Activated CD8-positive, alpha-beta T cell treated with anti-CD3 and anti-CD28 coated beads for 36 hours (primary cell): ENCODE measurements around the gene RPL19. TPM values are rescaled to one million over a fixed set of nuclear protein-coding genes. Genes with fewer than 3 reads are reported as not detected.

Source experiments
- ATAC-seq: fragments of 200-7000 bp; cut with Tn5 transposase; one replicate; pipeline ENCODE4 v1.10.0; 2021; ENCODE audit warnings: mild to moderate bottlenecking, moderate library complexity
- CTCF ChIA-PET: fragments of 350-600 bp; sonication (Branson Sonifier 250); formaldehyde crosslinking; loops from one replicate; lab custom pipeline; 2021; ENCODE audit warnings: antibody characterized with exemption; lab: Charles Lee
- POLR2A ChIA-PET: fragments of 350-600 bp; sonication (Branson Sonifier 250); formaldehyde crosslinking; loops from one replicate; lab custom pipeline; 2021; ENCODE audit warnings: antibody characterized with exemption; lab: Charles Lee
- DNase-seq: peaks from one replicate; pipeline ENCODE4 v3.0.0-alpha.2; 2020
- H3K27ac Mint-ChIP-seq: one replicate; pipeline ENCODE4 v1.8.0; 2021; ENCODE audit warnings: mild to moderate bottlenecking, mixed read lengths
- H3K27me3 Mint-ChIP-seq: one replicate; pipeline ENCODE4 v1.8.0; 2021; ENCODE audit warnings: mixed read lengths
- H3K36me3 Mint-ChIP-seq: one replicate; pipeline ENCODE4 v1.8.0; 2021; ENCODE audit warnings: low read depth, mixed read lengths
- H3K4me1 Mint-ChIP-seq: one replicate; pipeline ENCODE4 v1.8.0; 2021; ENCODE audit warnings: low read depth, mixed read lengths
- H3K4me3 Mint-ChIP-seq: one replicate; pipeline ENCODE4 v1.8.0; 2021; ENCODE audit warnings: mild to moderate bottlenecking, moderate library complexity, mixed read lengths
- H3K9me3 Mint-ChIP-seq: one replicate; pipeline ENCODE4 v1.8.0; 2021; ENCODE audit warnings: mixed read lengths
- intact Hi-C: fragments of 100-400 bp; cut with micrococcal nuclease; formaldehyde crosslinking; loops from one replicate; pipeline ENCODE4 v1.10.0; 2022
- total RNA-seq, 2 experiments: library from RNA; stranded (reverse); gene quantifications; one replicate each; pipeline ENCODE4 v1.2.3, GENCODE V29; 2021
- TF ChIP-seq, protein P1 (sequence below): fragments of 200-600 bp; IDR thresholded peaks from one replicate; pipeline ENCODE4 v1.8.0; 2022; ENCODE audit warnings: antibody characterized with exemption, mild to moderate bottlenecking

RPL19 gene
- total RNA-seq, 2 experiments from 2014 or later, result 3,130 to 3,175 TPM

DNA sequence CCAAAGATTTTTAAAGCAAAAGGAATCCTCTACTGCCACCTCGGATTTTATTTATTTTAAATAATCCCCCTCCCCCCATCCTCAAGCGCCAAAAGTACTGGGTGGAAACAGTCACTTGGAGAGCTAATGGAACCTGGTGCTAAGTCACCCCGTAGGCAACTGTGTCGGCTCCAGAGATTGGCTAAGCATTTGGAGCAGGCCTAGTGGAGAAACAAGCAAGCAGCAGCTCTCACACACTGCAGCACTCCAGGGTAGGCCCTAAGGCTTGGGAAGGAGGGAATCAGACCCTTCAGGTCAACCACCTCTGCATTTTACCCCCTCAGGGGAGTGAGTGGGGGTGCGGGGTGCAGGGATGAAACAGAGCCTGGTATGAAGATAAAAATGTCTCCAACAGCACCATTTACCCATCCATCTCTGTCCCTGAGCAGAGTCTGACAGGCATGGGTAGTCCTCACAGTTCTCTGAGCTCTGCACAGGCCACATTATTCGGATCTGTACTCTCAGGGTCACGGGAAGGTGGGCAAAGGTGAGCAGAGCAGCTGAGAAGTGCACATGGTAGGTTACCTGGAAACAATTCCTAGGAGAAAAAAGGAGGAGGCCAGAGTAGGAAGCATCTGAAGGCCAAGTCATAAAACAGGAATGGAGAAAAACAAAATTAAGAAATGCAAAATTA, 52.8 kb downstream of the RPL19 start:
- H3K27me3 Mint-ChIP-seq, result no peaks in the 10 kb centered on the region
- no peaks in the 10 kb centered on the region for H3K9me3 Mint-ChIP-seq
- H3K4me3 Mint-ChIP-seq, result no peak overlapping the region
- intact Hi-C loops, result no loop called here
- peaks cover 7% of the 10 kb centered on the region for H3K36me3 Mint-ChIP-seq
- no peaks in the 10 kb centered on the region for H3K4me1 Mint-ChIP-seq
- ChIA-PET CTCF (interaction anchor here (0.7 to 10.7 kb wide), 10 partner anchors 8 to 369 kb away, joined by 3 to 194 read pairs (median 5); no protein-coding TSS in a partner anchor), POLR2A (interaction anchor here (1.7 kb wide), 1 partner anchor 53 kb away, joined by 3 read pairs; the partner anchor contains the start of gene RPL19)
- ATAC-seq, result no peak
- no peak for DNase-seq
- TF ChIP-seq, protein P1, sequence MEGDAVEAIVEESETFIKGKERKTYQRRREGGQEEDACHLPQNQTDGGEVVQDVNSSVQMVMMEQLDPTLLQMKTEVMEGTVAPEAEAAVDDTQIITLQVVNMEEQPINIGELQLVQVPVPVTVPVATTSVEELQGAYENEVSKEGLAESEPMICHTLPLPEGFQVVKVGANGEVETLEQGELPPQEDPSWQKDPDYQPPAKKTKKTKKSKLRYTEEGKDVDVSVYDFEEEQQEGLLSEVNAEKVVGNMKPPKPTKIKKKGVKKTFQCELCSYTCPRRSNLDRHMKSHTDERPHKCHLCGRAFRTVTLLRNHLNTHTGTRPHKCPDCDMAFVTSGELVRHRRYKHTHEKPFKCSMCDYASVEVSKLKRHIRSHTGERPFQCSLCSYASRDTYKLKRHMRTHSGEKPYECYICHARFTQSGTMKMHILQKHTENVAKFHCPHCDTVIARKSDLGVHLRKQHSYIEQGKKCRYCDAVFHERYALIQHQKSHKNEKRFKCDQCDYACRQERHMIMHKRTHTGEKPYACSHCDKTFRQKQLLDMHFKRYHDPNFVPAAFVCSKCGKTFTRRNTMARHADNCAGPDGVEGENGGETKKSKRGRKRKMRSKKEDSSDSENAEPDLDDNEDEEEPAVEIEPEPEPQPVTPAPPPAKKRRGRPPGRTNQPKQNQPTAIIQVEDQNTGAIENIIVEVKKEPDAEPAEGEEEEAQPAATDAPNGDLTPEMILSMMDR, result no peak
- no peak overlapping the region for H3K27ac Mint-ChIP-seq

Other genes with a start within 250 kb of the RPL19 start
- not detected for gene FBXO47, start 232.9 kb upstream of the RPL19 start, total RNA-seq
- gene PLXDC1, start 48.6 kb upstream of the RPL19 start, total RNA-seq, result 1 to 10 TPM; 1.7 to 2.4 TPM
- not detected for gene ARL5C, start 34.1 kb upstream of the RPL19 start, total RNA-seq
- gene CACNB1, start 2.6 kb upstream of the RPL19 start, total RNA-seq, result 10 to 100 TPM; 13.1 to 14.2 TPM
- under 1 TPM; 0.47 to 0.56 TPM for gene STAC2, start 25.7 kb downstream of the RPL19 start, total RNA-seq
- gene FBXL20, start 201.3 kb downstream of the RPL19 start, total RNA-seq, result 10 to 100 TPM; 17.7 to 19.1 TPM